ENCODE results near the gene CD6. TPM values are rescaled to one million over a fixed set of nuclear protein-coding genes. Genes with fewer than 3 reads are reported as not detected.

Gene CD6
- total and polyA plus RNA-seq, 2 donors from 2014 or later = 0.24 to 6.7 TPM

DNA sequence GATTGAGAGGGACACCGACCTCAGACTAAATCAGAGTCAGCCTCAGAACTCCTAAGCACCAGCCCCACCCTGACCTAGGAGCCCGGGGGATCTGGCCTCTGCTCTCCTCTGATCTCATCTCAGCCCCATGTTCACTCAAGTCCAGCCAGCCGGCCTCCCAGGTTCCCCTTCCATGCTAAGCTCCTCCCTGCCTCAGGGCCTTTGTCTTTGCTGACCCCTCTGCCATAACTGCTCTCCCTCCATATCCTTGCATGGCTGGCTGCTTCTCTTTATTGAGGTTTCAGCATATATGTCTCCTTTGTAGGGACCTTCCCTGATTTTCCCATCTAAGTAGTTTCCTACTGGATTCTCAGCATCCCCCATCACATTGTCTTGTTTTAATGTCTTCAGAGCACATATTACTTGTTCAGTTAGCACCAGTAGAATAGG lies 18.7 kb upstream of the CD6 start:
- peak overlapping the region in 1 of 3 donors; percentile 73 for H3K9ac ChIP-seq (ENCODE audit: low read length in 3 of 3)
- intact Hi-C loops (cut with DNase I) = no loop called here
- H3K36me3 ChIP-seq (ENCODE audit: control insufficient read depth in 2 of 3, insufficient read depth in 3 of 3, low read length in 3 of 3) = no peaks in the 10 kb centered on the region
- no peaks in the 10 kb centered on the region for H3K27me3 ChIP-seq (ENCODE audit: control insufficient read depth, insufficient read depth, low read length)
- H3K27ac ChIP-seq (ENCODE audit: low read depth in 2 of 2, low read length in 2 of 2) = peak overlapping the region in 1 of 2 donors; percentile 87
- TF ChIP-seq, protein P1, sequence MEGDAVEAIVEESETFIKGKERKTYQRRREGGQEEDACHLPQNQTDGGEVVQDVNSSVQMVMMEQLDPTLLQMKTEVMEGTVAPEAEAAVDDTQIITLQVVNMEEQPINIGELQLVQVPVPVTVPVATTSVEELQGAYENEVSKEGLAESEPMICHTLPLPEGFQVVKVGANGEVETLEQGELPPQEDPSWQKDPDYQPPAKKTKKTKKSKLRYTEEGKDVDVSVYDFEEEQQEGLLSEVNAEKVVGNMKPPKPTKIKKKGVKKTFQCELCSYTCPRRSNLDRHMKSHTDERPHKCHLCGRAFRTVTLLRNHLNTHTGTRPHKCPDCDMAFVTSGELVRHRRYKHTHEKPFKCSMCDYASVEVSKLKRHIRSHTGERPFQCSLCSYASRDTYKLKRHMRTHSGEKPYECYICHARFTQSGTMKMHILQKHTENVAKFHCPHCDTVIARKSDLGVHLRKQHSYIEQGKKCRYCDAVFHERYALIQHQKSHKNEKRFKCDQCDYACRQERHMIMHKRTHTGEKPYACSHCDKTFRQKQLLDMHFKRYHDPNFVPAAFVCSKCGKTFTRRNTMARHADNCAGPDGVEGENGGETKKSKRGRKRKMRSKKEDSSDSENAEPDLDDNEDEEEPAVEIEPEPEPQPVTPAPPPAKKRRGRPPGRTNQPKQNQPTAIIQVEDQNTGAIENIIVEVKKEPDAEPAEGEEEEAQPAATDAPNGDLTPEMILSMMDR (IDR thresholded peaks at IDR 0.05; ENCODE audit: borderline replicate concordance, extremely low read depth, insufficient read depth) = no peak
- peak overlapping the region in 1 of 3 donors; percentile 62 for H3K4me3 ChIP-seq (ENCODE audit: low read length in 3 of 3)
- H3K9me3 ChIP-seq (ENCODE audit: control insufficient read depth in 2 of 3, insufficient read depth in 1 of 3, low read length in 3 of 3) = no peaks in the 10 kb centered on the region
- peaks cover 0 to 2% (median 0%) of the 10 kb centered on the region in 3 donors for H3K4me1 ChIP-seq (ENCODE audit: control insufficient read depth in 2 of 3, insufficient read depth in 2 of 3, low read depth in 1 of 3, low read length in 3 of 3)
- FAIRE-seq (no peak), DNase-seq (no peak)

DNA sequence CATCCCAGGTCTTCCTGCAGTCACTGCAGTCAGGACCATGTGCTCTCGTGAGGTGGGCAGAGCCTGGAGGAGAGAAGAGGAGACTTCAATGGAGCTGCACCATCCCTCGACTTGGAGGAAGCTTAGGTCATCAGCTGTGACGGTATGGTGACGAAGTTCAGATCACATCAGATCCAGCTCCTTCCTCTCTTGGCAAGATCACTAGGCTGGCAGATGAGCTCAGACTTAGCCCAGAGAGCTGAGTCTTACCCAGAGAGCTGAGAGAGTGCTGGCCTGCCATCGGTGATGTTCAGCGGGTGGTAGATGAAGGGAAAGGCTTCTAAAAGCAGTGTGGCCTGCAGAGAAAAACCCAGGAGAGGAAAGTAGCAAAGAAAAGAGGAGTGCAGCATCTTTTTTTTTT lies 17.7 kb upstream of the CD6 start:
- FAIRE-seq (no peak), DNase-seq (peak in 1 of 5 donors; percentile 26)
- no peaks in the 10 kb centered on the region for H3K36me3 ChIP-seq (ENCODE audit: control insufficient read depth in 2 of 3, insufficient read depth in 3 of 3, low read length in 3 of 3)
- no peak overlapping the region for H3K27ac ChIP-seq (ENCODE audit: low read depth in 2 of 2, low read length in 2 of 2)
- TF ChIP-seq, protein P1 (IDR thresholded peaks at IDR 0.05; ENCODE audit: borderline replicate concordance, extremely low read depth, insufficient read depth) = no peak
- peaks cover 0 to 2% (median 0%) of the 10 kb centered on the region in 3 donors for H3K4me1 ChIP-seq (ENCODE audit: control insufficient read depth in 2 of 3, insufficient read depth in 2 of 3, low read depth in 1 of 3, low read length in 3 of 3)
- no peaks in the 10 kb centered on the region for H3K27me3 ChIP-seq (ENCODE audit: control insufficient read depth, insufficient read depth, low read length)
- no peaks in the 10 kb centered on the region for H3K9me3 ChIP-seq (ENCODE audit: control insufficient read depth in 2 of 3, insufficient read depth in 1 of 3, low read length in 3 of 3)
- no peak overlapping the region for H3K9ac ChIP-seq (ENCODE audit: low read length in 3 of 3)
- intact Hi-C loops (cut with DNase I) = no loop called here
- no peak overlapping the region for H3K4me3 ChIP-seq (ENCODE audit: low read length in 3 of 3)

DNA sequence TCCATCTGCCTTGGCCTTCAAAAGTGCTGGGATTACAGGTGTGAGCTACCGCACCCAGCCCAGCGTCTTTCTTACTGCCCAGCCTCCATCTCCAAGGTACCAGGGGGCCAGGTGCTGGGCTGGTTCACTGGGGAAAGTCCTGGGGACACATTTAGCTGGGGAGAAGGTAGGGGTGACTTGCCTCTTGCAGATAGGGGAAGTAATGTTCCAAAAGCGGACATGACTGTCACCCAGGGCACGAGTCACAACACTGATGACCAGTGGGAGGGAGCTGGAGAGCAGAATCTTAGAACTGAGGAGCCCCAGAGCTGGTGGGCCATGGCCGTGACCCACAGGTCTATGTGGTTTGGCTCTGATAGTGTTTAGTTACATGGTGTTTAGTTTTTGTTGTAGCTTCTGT lies 17.1 kb upstream of the CD6 start:
- H3K36me3 ChIP-seq (ENCODE audit: control insufficient read depth in 2 of 3, insufficient read depth in 3 of 3, low read length in 3 of 3) = no peaks in the 10 kb centered on the region
- FAIRE-seq = no peak
- TF ChIP-seq, protein P1 (IDR thresholded peaks at IDR 0.05; ENCODE audit: borderline replicate concordance, extremely low read depth, insufficient read depth) = no peak
- H3K4me1 ChIP-seq (ENCODE audit: control insufficient read depth in 2 of 3, insufficient read depth in 2 of 3, low read depth in 1 of 3, low read length in 3 of 3) = peaks cover 0 to 2% (median 0%) of the 10 kb centered on the region in 3 donors
- DNase-seq = no peak
- no peaks in the 10 kb centered on the region for H3K27me3 ChIP-seq (ENCODE audit: control insufficient read depth, insufficient read depth, low read length)
- intact Hi-C loops (cut with DNase I) = no loop called here
- no peaks in the 10 kb centered on the region for H3K9me3 ChIP-seq (ENCODE audit: control insufficient read depth in 2 of 3, insufficient read depth in 1 of 3, low read length in 3 of 3)
- H3K27ac ChIP-seq (ENCODE audit: low read depth in 2 of 2, low read length in 2 of 2) = no peak overlapping the region
- no peak overlapping the region for H3K9ac ChIP-seq (ENCODE audit: low read length in 3 of 3)
- H3K4me3 ChIP-seq (ENCODE audit: low read length in 3 of 3) = no peak overlapping the region

DNA sequence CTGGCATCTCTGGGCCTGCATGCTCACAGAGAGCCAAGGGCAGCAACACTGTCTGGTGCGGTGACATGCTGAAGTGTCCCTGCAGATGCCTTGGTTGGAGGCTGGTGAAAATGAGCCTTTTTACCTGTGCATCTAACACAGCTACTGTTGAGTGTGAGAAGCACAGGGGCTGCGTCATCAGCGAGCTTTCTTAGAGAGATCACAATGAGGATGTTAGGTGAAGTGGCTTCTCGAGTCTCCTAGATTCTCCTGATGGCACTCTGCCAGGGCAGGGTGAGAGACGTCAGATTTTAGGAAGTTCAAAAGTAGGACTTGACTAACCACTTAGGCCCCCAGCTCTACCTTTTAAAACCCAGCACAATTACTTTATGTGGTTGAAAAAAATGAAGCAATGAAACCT lies 15.9 kb upstream of the CD6 start:
- intact Hi-C loops (cut with DNase I) = no loop called here

More for the DNA sequence above, 15.9 kb upstream of the CD6 start:
- no peaks in the 10 kb centered on the region for H3K9me3 ChIP-seq (ENCODE audit: control insufficient read depth in 2 of 3, insufficient read depth in 1 of 3, low read length in 3 of 3)
- no peak for DNase-seq
- H3K27ac ChIP-seq (ENCODE audit: low read depth in 2 of 2, low read length in 2 of 2) = no peak overlapping the region
- no peak for FAIRE-seq
- H3K36me3 ChIP-seq (ENCODE audit: control insufficient read depth in 2 of 3, insufficient read depth in 3 of 3, low read length in 3 of 3) = no peaks in the 10 kb centered on the region
- no peak overlapping the region for H3K4me3 ChIP-seq (ENCODE audit: low read length in 3 of 3)
- no peak overlapping the region for H3K9ac ChIP-seq (ENCODE audit: low read length in 3 of 3)
- no peaks in the 10 kb centered on the region for H3K27me3 ChIP-seq (ENCODE audit: control insufficient read depth, insufficient read depth, low read length)
- TF ChIP-seq, protein P1 (IDR thresholded peaks at IDR 0.05; ENCODE audit: borderline replicate concordance, extremely low read depth, insufficient read depth) = no peak
- no peaks in the 10 kb centered on the region for H3K4me1 ChIP-seq (ENCODE audit: control insufficient read depth in 2 of 3, insufficient read depth in 2 of 3, low read depth in 1 of 3, low read length in 3 of 3)
